HG03521 (cell line): Measurements from ENCODE around the gene HKDC1.
"Not testable (repeated sequence)": the region's sequence is repeated elsewhere in the genome, so short reads cannot be mapped to it uniquely, and the experiment has no call there.

Experiments used
- ATAC-seq: cut with Tn5 transposase; IDR thresholded peaks from one replicate; pipeline ENCODE4 v1.9.1; 2021; ENCODE audit warnings: mild to moderate bottlenecking, moderate library complexity; ENCODE audit not compliant: unreplicated experiment

The HKDC1 gene

GRCh38 chr10:69220041-69220451 lies at the start of gene HKDC1:
Gene HKDC1 (plus strand): TSS chr10:69220332. CDS start chr10:69220436, 104 bp downstream.
- no peak for ATAC-seq

- no peak for ATAC-seq
Measured at GRCh38 chr10:69172241-69172982, 47.7 kb upstream of the HKDC1 start.

- not testable (repeated sequence) for ATAC-seq
Measured at GRCh38 chr10:69175326-69175725, 44.8 kb upstream of the HKDC1 start.

- no peak for ATAC-seq
Measured at GRCh38 chr10:69176823-69177222, 43.3 kb upstream of the HKDC1 start.

- ATAC-seq: peak; percentile 36
Measured at GRCh38 chr10:69179089-69179742, 40.9 kb upstream of the HKDC1 start.

- ATAC-seq: peak; percentile 76
Measured at GRCh38 chr10:69179743-69180524, 40.2 kb upstream of the HKDC1 start, which contains the start of gene SUPV3L1. Gene SUPV3L1 (plus strand): TSS chr10:69180234. CDS start chr10:69180292, 58 bp downstream.

- ATAC-seq: peak; percentile 23
Measured at GRCh38 chr10:69180525-69181204, 39.5 kb upstream of the HKDC1 start.

GRCh38 chr10:69181433-69181832 lies 38.7 kb upstream of the HKDC1 start:
- ATAC-seq: no peak

GRCh38 chr10:69182005-69182404 lies 38.1 kb upstream of the HKDC1 start:
- ATAC-seq: no peak

- no peak for ATAC-seq
Measured at GRCh38 chr10:69186524-69186923, 33.6 kb upstream of the HKDC1 start.

GRCh38 chr10:69201045-69201444 lies 19.1 kb upstream of the HKDC1 start:
- ATAC-seq: no peak

- ATAC-seq: no peak
Measured at GRCh38 chr10:69202332-69202731, 17.8 kb upstream of the HKDC1 start.

GRCh38 chr10:69208761-69209160 lies 11.4 kb upstream of the HKDC1 start:
- ATAC-seq: no peak

GRCh38 chr10:69209787-69210484 lies 10.2 kb upstream of the HKDC1 start:
- no peak for ATAC-seq

GRCh38 chr10:69211104-69211503 lies 9.0 kb upstream of the HKDC1 start:
- ATAC-seq: no peak

GRCh38 chr10:69211524-69211923 lies 8.6 kb upstream of the HKDC1 start:
- no peak for ATAC-seq

GRCh38 chr10:69213591-69214311 lies 6.4 kb upstream of the HKDC1 start:
- no peak for ATAC-seq

- no peak for ATAC-seq
Measured at GRCh38 chr10:69214666-69215131, 5.4 kb upstream of the HKDC1 start.

- no peak for ATAC-seq
Measured at GRCh38 chr10:69215405-69216171, 4.5 kb upstream of the HKDC1 start.
